ENCODE measurements around the gene GALNT13.

The GALNT13 gene

DNA sequence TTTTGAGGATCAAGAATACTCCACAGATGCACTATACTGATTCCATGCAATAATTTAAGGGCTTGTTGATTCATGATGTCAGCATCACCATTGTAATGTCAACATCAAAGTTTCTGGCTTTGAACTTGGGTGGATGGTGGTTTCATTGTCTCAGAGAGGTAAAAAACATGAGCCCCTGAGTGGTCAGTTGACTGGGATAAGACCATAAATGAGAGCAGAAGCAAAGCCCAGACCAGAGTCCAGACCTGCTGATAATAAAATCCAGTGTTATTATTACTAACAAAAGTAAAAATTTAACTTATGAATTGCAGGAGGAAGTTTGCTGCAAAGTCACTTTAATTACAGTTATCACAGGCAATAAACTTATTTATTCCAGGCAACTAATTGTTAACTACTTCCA lies 358.2 kb downstream of the GALNT13 start:
- TF ChIP-seq, protein P1, sequence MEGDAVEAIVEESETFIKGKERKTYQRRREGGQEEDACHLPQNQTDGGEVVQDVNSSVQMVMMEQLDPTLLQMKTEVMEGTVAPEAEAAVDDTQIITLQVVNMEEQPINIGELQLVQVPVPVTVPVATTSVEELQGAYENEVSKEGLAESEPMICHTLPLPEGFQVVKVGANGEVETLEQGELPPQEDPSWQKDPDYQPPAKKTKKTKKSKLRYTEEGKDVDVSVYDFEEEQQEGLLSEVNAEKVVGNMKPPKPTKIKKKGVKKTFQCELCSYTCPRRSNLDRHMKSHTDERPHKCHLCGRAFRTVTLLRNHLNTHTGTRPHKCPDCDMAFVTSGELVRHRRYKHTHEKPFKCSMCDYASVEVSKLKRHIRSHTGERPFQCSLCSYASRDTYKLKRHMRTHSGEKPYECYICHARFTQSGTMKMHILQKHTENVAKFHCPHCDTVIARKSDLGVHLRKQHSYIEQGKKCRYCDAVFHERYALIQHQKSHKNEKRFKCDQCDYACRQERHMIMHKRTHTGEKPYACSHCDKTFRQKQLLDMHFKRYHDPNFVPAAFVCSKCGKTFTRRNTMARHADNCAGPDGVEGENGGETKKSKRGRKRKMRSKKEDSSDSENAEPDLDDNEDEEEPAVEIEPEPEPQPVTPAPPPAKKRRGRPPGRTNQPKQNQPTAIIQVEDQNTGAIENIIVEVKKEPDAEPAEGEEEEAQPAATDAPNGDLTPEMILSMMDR (conservative IDR thresholded peaks at IDR 0.05; ENCODE audit: low read length): no peak
- no peak for DNase-seq (ENCODE audit: low read depth)
- no peak overlapping the region for H3K4me3 ChIP-seq (ENCODE audit: low read length)

DNA sequence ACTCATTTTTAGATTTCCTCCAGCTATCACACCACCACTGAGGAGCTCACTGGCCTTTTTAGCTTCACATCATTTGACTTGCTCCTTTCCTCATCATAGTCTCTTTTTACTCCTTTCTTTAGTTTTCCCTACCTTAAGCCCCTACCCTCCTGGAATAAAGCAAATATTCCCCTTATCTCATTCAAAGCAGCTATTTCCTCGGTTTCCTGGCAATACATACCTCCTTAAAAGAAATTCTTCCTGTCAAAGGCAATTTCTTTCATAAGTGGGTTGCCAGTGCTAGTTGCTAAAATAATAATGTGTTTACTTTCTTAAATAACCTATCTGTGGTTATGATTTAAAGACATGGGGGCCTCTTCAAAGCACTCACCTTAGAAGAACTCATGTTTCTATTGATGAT lies 359.3 kb downstream of the GALNT13 start:
- H3K4me3 ChIP-seq (ENCODE audit: low read length): no peak overlapping the region
- DNase-seq (ENCODE audit: low read depth): no peak
- TF ChIP-seq, protein P1 (conservative IDR thresholded peaks at IDR 0.05; ENCODE audit: low read length): no peak

DNA sequence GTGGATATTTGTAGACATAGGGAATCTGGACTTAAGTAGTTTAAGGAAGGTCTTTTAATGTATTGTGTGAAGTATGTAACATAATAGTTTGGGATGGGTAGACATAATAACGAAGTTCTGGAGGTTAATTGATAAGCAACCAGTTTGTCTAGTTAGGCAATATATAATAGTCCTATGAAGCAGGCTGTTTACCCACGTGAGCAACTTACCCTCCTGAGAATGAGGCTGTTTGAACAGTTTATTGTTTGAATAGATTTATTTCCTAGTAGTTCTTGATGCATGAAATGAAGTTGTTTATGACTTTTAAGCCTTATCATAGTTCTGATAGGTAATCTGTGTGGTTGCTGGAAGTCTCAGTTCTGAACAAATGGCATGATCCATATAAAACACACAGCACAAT lies 361.5 kb downstream of the GALNT13 start:
- H3K4me3 ChIP-seq (ENCODE audit: low read length): no peak overlapping the region
- TF ChIP-seq, protein P1 (conservative IDR thresholded peaks at IDR 0.05; ENCODE audit: low read length): no peak
- no peak for DNase-seq (ENCODE audit: low read depth)

DNA sequence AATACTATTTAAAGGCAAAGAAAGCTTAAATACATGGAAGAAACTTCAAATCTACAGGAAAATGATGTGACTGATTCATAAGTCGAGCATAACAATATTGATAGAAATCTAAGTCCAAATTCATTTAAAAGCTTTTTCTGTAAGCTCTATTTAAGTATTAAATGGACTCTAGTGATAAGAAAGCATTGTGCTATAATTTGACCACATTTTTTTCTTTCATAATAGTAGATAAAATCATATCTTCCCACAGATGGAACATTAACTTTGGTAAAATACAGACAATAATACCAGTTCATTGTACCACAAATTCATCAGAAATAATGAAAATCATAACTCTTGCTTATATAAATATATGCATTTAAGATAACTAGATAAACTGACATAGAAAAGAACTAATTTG lies 366.5 kb downstream of the GALNT13 start:
- no peak overlapping the region for H3K4me3 ChIP-seq (ENCODE audit: low read length)
- DNase-seq (ENCODE audit: low read depth): no peak
- TF ChIP-seq, protein P1 (conservative IDR thresholded peaks at IDR 0.05; ENCODE audit: low read length): no peak

DNA sequence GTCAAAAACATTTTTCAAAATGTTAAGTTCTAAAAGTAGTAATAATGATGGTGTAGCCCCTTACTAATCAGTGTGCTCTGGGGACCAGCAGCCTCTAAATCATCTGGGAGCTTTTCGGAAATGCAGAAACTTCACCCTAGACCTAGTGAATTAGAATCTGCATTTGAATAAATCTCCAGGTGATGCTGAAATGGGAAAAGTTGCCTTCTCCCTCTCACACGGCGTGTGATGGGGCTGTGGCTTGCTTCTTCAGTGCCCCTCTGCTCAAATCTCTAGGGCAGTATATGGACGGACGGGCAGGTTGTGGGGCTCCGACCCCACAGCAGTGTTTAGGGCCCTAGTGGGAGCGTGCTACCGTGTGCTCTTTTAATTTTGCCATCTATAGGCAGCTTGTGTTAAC lies 368.6 kb downstream of the GALNT13 start:
- no peak for DNase-seq (ENCODE audit: low read depth)
- TF ChIP-seq, protein P1 (conservative IDR thresholded peaks at IDR 0.05; ENCODE audit: low read length): no peak
- no peak overlapping the region for H3K4me3 ChIP-seq (ENCODE audit: low read length)

DNA sequence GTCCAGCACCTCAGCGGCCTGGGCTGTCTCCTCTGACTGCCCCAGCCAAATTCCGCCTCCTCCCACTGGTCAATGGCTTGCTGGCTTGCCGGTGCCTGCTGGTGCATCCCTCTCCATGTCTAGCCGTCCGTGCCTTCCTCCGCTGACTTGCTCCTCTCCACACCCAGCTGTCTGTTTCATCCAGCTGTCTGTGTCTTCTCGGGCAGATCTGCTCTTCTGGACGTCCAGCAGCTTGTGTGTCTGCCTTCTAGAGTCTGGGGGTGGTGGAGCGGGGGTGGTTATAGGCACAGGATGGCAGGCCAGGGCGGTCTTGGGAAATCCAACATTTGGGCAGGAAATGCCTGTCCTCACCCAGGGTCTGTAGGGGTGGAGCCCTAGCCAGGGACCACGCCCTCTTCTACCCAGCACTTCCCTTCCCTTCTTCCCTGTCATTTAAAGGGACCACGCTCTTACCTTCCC lies 369.2 kb downstream of the GALNT13 start:
- DNase-seq (ENCODE audit: low read depth): no peak
- H3K4me3 ChIP-seq (ENCODE audit: low read length): no peak overlapping the region
- TF ChIP-seq, protein P1 (conservative IDR thresholded peaks at IDR 0.05; ENCODE audit: low read length): no peak

DNA sequence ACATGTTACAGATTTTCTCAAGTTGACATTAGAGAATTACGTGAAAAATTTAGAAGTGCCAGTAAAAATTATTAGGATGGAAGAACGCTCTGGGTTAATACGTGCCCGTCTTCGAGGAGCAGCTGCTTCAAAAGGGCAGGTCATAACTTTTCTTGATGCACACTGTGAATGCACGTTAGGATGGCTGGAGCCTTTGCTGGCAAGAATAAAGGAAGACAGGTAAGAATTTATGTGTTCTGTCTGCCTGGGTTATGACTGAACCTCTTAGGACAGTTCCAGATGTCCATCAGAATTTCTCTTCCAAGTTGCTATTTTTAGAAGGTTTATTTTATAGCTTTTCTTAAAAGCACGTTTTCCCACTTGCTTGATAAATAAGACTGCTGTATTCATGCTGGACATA lies 371.0 kb downstream of the GALNT13 start:
- no peak for DNase-seq (ENCODE audit: low read depth)
- H3K4me3 ChIP-seq (ENCODE audit: low read length): no peak overlapping the region
- TF ChIP-seq, protein P1 (conservative IDR thresholded peaks at IDR 0.05; ENCODE audit: low read length): no peak

Data from AG10803 (cell line).